22Rv1 (cell line): ENCODE measurements around the gene ATP6V1G3.

Experiments used
- CTCF ChIP-seq: fragments of 450-650 bp; IDR thresholded peaks from 2 replicates; pipeline ENCODE4 v1.5.1; 2017; ENCODE audit warnings: mild to moderate bottlenecking
- ZFX ChIP-seq: fragments of 450-650 bp; IDR thresholded peaks from 2 replicates; pipeline ENCODE4 v1.6.1; 2017; ENCODE audit warnings: antibody characterized with exemption, borderline replicate concordance

DNA sequence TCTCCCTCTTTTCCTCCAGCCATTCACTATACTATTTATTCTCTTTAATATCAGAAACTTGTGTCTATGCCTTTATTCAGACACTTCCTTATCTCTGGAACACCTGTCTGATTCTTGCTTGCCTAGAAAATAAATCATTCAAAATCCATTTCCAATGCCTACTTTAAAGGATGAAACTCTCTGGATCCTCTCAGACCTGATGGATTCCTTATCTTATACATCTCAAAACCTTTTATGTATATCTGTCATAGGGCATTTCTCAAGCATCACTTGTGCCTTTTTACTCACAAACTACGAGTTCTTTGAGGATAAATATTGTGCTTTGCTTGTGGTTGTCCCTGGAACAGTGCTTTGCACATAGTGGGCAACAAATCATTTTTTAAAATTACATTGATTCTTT is 3.8 kb upstream of the ATP6V1G3 start:
- TF ChIP-seq CTCF (no peak), ZFX (no peak)
